A673 (cell line): Measurements from ENCODE around the gene PARN.

Experiments used
- EZH2 ChIP-seq: fragments of 200-600 bp; sonication (generic); IDR thresholded peaks from 2 replicates; pipeline ENCODE4 v1.6.1; 2017; ENCODE audit warnings: borderline replicate concordance, low read depth, mild to moderate bottlenecking, mixed read lengths, antibody characterized with exemption, low read length; ENCODE audit not compliant: poor library complexity, severe bottlenecking
- TF ChIP-seq, protein P1 (sequence below): fragments of 300-800, 200-600 bp; sonication (generic); conservative IDR thresholded peaks from 2 replicates; pipeline ENCODE4 v1.5.1; 2017; ENCODE audit warnings: low read depth, mild to moderate bottlenecking, antibody characterized with exemption, low read length, moderate library complexity, mixed read lengths

GRCh38 chr16:14676633-14677032 is 46.6 kb upstream of the PARN start:
- TF ChIP-seq, protein P1, sequence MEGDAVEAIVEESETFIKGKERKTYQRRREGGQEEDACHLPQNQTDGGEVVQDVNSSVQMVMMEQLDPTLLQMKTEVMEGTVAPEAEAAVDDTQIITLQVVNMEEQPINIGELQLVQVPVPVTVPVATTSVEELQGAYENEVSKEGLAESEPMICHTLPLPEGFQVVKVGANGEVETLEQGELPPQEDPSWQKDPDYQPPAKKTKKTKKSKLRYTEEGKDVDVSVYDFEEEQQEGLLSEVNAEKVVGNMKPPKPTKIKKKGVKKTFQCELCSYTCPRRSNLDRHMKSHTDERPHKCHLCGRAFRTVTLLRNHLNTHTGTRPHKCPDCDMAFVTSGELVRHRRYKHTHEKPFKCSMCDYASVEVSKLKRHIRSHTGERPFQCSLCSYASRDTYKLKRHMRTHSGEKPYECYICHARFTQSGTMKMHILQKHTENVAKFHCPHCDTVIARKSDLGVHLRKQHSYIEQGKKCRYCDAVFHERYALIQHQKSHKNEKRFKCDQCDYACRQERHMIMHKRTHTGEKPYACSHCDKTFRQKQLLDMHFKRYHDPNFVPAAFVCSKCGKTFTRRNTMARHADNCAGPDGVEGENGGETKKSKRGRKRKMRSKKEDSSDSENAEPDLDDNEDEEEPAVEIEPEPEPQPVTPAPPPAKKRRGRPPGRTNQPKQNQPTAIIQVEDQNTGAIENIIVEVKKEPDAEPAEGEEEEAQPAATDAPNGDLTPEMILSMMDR = no peak
- no peak for TF ChIP-seq EZH2
